IPS-NIHi7 (cell line): Measurements from ENCODE around the gene LY6G6F.

Experiments
- DNase-seq: peaks from one replicate; pipeline ENCODE4 v3.0.0; 2012; ENCODE audit warnings: mixed read lengths; ENCODE audit errors: extremely low spot score

LY6G6F gene

GRCh38 chr6:31706599-31706998 lies at the start of gene LY6G6F:
LY6G6F (plus strand) TSS chr6:31706866; CDS start chr6:31706907, 41 bp downstream.
- DNase-seq = no peak

- DNase-seq = no peak
These were observed 49.1 kb upstream of the LY6G6F start for GRCh38 chr6:31657406-31658157.

GRCh38 chr6:31658158-31658688 lies 48.4 kb upstream of the LY6G6F start:
- no peak for DNase-seq

- DNase-seq = no peak
These were observed 47.5 kb upstream of the LY6G6F start for GRCh38 chr6:31658983-31659648.

GRCh38 chr6:31659649-31660380 lies 46.9 kb upstream of the LY6G6F start:
- DNase-seq = peak; percentile 45

GRCh38 chr6:31660381-31661261 lies 46.0 kb upstream of the LY6G6F start, which contains the start of gene C6orf47:
C6orf47 (minus strand) TSS chr6:31660778; CDS start chr6:31659947, 831 bp downstream.
- peak; percentile 88 for DNase-seq

GRCh38 chr6:31661262-31662123 lies 45.2 kb upstream of the LY6G6F start:
- no peak for DNase-seq

GRCh38 chr6:31662124-31662723 lies 44.4 kb upstream of the LY6G6F start:
- DNase-seq = no peak

GRCh38 chr6:31663126-31663960 lies 43.3 kb upstream of the LY6G6F start:
- DNase-seq = no peak

GRCh38 chr6:31663961-31664789 lies 42.5 kb upstream of the LY6G6F start:
- no peak for DNase-seq

- DNase-seq = peak; percentile 46
These were observed 41.7 kb upstream of the LY6G6F start, which contains the start of gene GPANK1 for GRCh38 chr6:31664790-31665500. GPANK1 (minus strand) TSS chr6:31664997; CDS start chr6:31664478, 519 bp downstream.

GRCh38 chr6:31665501-31666336 lies 40.9 kb upstream of the LY6G6F start, which contains the start of gene CSNK2B:
CSNK2B (plus strand) TSS chr6:31666080; CDS start chr6:31666832, 752 bp downstream.
- peak; percentile 96 for DNase-seq

- no peak for DNase-seq
These were observed 40.2 kb upstream of the LY6G6F start for GRCh38 chr6:31666337-31666965.

- DNase-seq = no peak
These were observed 37.0 kb upstream of the LY6G6F start, which contains the start of gene LY6G5B for GRCh38 chr6:31669676-31670075. LY6G5B (plus strand) TSS chr6:31669976; CDS start chr6:31670951, 975 bp downstream.

- DNase-seq = no peak
These were observed 30.3 kb upstream of the LY6G6F start for GRCh38 chr6:31676322-31676903.
